ENCODE data around the gene PROCA1.
"Not testable (repeated sequence)": the region's sequence is repeated elsewhere in the genome, so short reads cannot be mapped to it uniquely, and the experiment has no call there.

PROCA1 gene

DNA sequence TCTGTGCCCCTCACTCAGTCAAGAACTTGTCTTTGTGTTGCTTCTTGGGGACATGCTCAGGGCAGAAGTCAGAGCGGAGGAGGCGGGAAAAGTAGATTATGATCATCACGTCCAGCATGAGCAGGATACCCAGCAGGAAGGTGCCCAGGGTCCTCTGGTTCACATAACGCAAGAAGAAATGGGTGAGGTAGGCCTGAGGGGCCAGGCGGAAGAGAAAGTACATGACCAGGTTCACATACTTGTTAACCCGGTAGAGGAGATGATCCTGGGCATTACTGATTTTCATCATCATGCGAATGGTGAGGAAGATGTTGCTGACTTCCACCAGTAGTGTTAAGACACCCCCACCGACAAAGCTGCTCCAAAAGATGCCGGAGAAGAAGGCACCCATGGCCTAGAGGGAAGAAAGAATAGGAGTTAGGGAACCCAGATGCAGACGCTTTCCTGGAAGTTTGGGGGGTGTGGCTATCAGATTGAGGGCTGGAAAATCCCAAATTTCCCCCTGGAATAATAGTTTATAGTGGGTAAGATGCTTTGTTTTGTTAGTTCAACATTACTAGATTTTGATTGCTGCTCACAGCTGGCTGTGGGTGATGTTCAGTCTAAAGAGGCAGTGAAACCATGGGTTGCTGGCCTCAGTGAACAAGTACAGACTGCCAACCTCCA, 12.9 kb upstream of the PROCA1 start:
- DNase-seq = no peak

DNA sequence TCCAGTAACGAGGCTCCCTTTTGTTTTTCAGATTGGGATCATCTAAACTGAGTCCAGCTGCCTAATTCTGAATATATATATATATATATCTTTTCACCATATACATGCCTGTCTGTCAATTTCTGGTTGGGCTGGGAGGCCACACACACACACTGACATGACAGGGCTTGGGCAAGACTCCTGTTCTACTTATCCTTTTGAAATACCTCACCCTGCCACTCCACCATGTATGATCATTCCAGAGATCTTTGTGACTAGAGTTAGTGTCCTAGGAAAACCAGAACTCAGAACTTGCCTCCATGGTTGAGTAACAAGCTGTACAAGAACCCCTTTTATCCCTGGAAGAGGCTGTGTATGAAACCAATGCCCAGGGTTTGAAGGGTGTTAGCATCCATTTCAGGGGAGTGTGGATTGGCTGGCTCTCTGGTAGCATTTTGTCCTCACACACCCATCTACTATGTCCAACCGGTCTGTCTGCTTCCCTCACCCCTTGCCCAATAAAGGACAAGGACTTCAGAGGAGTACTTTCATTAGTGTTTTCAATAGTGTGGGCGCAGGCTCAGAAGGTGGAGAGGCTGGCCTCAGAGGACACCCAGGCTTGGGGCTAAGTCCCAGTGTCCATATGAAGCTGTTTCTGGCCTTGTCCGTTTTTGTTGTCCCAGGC, 12.3 kb upstream of the PROCA1 start:
- not testable (repeated sequence) for DNase-seq

DNA sequence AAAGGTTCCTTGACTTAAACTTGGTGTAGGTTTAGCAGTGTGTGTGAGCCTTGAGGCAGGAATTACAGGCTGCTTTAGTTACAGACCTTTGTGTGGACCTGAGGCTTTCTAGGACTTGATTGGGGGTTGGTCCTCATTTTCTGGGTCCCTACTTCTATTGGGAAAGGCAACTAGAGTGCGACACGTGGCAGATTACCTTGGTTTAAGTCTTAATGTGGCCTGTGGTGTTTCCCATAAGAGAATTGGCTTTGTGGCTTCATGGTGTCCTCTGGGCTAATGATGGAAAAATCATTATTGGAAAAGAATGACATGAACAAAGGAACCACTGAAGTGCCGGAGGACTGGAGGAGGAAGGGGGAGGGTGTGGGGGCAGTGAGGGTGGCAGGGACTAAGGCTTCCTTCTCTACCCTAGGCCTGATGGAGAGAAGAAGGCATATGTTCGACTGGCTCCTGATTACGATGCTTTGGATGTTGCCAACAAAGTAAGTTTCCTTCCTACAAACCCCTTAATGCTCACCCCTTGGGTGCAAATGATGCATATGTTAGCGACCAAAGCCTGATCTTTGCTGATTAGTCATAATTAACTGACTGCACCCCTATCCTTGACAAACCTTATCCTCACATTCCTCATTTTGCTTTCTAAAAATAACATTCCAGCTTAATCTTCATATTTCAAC, 11.6 kb upstream of the PROCA1 start:
- no peak for DNase-seq

DNA sequence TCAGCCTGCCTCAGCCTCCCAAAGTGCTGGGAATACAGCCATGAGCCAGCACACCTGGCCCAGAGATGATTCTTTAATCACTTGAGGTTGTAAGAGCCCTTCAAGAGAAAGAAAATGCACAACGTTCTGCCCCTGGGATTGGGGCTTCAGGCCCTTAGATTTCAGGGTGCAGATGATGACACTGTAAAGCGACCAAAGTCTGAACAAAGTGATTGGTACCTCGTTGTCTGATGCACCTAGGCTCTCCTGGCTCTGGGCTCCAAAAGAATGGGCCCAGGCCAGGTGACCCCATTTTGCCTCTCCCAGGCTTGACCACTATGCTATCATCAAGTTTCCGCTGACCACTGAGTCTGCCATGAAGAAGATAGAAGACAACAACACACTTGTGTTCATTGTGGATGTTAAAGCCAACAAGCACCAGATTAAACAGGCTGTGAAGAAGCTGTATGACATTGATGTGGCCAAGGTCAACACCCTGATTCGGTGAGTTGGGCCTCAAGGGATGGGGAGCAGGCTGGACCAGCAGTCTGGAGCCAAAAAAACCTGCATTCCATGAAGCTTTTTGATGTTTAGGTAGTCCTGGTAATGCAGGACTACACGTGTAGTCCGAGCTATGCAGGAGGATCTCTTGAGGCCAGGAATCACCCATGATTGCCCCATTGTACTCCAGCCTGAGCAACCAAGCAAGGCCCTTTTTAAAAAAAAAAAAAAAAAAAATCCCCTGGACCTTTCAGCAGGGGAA, 10.9 kb upstream of the PROCA1 start:
- DNase-seq = no peak

DNA sequence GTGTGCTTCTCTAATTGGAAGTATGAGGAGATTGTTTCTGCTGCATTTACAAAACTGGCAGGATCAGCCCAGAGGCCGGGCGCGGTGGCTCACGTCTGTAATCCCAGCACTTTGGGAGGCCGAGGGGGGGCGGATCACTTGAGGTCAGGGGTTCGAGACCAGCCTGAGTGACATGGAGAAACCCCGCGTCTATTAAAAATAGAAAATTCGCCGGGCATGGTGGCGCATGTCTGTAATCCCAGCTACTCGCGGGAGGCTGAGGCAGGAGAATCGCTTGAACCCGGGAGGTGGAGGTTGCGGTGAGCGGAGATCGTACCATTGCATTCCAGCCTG, 9.3 kb upstream of the PROCA1 start:
- DNase-seq = not testable (repeated sequence)

DNA sequence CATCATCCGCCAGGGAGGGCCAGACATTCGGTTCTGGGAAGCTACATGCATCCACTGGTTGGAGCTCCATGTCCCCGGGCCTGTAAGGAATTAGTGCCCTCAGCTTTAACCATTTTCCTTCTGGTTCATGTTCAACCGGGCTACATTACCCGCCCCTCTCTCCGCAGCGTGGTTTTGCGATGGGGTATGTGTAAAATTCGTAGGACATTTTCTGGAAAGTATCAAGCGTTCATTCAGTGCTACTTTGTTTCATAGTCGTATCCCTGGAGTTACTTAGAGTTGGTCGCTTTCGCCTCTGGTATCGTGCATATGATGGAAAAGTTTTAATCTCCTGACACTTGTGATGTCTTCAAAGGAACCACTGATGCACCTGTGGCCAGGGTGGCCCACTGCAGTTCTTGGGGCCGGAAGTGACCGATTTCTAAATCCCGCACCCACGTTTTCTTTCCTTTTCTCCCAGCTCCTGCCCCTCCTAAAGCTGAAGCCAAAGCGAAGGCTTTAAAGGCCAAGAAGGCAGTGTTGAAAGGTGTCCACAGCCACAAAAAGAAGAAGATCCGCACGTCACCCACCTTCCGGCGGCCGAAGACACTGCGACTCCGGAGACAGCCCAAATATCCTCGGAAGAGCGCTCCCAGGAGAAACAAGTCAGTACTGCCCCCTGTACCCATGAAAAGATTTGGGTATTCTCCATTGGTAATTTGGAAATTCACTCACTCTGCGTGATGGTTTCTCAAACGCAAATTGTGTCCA, 8.7 kb upstream of the PROCA1 start:
- DNase-seq = no peak

DNA sequence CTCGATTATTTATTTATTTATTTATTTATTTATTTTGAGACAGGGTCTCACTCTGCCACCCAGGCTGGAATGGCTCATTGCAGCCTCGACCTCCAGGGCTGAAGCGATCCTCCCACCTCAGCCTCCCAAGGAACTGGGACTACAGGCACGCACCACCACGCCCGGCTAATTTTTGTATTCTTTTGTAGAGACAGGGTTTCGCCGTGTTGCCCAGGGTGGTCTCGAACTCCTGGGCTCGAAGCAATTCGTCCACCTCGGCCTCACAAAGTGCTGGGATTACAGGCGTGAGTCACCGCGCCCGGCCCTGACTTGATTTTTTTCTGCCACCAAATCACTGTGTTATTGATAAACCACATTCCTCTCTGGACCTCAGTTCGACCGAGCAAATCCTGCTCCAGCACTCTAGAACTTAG, 7.3 kb upstream of the PROCA1 start:
- no peak for DNase-seq

DNA sequence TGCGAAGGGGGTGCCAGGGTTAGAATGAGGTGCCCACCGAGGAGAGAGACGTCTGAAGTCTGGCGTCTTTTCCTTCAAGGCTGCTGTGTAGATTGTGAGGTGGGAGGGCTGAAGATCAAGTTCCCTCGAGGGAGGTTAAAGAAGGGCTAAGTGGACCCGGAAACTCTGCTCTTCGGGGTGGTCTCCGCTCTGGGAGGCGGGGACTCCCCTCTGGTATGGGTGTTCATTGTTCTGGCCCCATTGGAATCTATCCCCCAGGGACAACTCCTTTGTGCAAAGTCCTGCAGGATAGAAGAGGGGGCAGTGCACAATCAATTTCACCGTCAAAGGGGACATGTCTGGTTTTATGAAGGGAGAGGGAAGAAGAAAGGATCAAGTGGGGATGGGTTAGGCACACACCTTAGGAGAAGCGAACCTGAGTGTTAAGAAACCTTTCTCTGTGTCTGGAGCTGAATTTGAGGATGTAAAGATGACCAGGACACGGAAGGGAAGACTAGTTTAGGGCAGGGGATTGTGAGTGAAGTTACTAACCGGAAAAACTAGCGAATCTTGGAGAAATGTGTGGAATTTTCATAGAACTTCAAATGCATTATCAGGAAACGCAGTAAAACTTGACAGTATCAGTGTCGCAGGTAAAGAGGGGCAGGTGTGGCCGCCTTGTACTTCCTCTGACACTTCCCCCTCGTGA, 6.8 kb upstream of the PROCA1 start:
- DNase-seq = no peak

DNA sequence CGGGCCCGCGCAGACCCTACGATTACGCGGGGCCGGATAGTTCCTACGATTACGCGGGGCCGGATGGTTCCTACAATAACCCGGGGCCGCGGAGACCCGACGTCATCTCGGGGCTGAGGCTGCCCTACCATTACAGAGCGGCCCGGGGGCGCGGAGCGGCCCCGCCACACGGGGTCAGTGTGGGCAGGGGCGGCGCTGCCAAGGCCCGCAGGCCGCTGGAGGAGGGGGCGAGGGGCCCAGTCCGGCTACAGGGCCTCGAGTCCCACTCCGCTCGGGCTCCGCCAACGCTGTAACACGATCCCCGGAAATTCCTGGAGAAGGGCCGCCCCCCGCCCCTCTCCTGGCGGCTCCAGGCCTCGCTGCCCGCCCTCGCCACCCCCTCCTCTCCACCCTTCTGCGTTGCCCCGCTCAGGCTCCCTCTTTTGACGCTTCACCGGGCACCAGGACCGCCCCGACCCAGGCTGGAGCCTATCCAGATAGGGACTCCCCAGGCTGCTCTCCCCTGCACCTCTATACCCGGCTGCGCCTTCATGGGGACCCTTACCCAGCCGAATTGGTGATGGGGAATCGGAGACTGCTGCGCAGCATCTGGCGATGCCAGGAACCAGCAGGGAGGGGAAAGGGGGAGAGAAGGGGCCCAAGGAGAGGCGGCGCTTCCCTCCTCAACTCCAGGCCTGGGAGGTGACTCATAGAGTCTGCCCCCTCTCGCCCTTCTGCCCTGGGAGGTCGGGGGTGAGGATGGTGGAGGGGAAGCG, 6.1 kb upstream of the PROCA1 start, which contains the start of gene RAB34:
TSS of gene RAB34 (minus strand) at position 291 of the 755 bp plus-strand sequence. CDS start 602 bp downstream, outside the sequence.
- no peak for DNase-seq

DNA sequence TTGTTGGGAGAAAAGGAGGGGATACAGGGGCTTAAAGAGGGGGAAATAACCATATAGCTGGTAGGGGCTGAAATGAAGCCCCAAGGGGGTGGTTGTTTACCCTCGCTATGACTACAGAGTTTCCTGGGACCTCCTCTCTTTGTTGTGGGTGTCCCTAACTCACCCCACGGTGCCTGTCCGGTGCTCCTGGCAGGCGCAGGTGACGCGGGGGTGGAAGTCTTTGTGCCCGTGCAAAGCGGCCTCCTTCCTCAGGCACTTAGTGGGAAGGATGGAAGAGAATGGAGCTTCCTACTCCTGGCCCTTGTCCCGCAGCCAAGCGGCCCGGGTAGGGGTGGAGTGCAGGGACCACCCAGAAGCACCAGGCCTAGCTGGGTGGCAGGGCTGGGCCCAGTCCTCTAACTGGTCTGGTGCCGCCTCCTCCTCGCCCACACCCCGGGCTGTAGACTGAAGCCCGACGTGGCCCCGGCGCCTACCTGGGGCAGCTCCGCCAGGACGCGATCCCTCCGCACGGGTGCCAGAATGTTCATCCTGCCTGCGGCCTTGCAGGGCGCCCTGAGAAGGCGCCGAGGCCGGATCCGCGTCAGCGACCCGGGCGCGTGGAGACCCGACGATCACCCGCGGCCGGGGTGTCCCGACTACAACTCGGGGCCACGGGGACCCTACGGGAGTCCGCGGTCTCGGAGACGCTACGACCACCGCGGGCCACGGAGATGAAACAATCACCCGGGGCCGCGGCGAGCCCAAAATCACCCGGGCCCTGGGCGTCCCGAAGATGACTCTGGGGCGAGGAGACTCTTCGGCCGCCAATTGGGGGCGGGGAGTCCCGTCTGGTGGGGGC, 5.3 kb upstream of the PROCA1 start:
- DNase-seq = no peak

DNA sequence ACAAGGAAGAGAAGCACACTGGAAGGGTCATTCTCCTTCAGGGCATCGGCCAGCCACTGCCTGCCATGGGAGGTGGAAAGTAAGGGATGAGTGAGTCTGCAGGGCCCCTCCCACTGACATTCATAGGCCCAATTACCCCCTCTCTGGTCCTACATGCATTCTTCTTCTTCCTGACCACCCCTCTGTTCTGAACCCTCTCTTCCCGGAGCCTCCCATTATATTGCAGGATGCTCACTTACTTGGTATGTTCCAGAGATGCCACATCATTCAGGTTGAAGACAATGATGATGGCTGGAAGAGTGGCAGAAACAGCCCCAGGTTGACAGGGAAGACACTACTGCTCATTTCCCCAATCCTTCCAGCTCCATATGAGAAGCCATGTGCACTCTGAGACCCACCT, 3.5 kb upstream of the PROCA1 start:
- DNase-seq = no peak

DNA sequence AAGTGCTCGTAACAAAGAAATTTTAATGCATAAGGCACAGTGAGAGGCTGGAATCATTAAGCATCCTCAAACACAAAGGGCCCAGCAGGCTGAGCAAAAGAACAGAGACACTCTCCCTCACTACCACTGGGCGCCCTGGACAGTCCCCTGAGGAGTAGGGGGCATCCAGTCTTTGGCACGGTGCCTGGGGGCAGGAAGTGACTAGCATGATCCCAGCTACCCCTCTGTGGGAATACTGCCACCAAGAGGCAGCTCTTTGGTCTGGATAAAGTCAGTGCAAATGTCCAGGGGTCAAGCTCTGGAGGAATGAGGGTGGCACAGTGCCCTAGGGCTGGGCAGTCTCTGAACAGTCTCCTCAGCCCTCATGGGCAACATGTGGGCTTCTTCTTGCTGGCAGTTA, 2.6 kb upstream of the PROCA1 start:
- DNase-seq = no peak

DNA sequence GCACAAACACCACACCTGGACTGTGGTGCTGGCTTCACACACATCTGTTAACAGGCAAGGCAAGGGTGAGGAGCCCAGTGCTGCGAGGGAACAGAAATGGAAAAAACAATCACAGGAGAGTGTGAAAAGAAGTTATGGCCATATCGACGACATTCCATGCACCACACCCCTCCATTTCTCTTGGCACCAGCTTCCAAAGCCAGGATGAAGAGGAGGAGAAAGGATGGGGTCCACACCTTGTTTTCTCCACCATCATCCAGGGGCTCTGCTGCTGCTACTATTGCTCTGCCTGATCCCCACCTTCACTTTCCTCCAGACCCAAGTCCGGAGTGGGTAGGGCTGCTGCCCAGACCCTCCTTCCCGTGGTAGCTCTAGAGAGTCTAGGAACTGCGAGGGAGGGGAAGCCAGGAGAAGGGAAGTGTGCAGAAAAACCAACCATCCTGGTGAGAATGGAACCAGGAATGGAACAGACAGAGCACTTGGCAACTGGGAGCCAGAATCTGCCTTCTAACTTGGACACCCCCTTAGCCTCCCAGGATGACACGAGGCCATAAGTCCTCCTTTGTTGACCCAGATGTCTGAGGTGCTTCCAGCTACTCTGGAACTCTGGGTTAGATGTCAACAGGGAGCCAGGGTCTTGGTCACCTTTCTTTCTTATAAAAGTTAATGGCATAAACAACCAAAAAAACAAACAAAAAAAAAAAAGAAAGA, 1.2 kb upstream of the PROCA1 start:
- DNase-seq = no peak

DNA sequence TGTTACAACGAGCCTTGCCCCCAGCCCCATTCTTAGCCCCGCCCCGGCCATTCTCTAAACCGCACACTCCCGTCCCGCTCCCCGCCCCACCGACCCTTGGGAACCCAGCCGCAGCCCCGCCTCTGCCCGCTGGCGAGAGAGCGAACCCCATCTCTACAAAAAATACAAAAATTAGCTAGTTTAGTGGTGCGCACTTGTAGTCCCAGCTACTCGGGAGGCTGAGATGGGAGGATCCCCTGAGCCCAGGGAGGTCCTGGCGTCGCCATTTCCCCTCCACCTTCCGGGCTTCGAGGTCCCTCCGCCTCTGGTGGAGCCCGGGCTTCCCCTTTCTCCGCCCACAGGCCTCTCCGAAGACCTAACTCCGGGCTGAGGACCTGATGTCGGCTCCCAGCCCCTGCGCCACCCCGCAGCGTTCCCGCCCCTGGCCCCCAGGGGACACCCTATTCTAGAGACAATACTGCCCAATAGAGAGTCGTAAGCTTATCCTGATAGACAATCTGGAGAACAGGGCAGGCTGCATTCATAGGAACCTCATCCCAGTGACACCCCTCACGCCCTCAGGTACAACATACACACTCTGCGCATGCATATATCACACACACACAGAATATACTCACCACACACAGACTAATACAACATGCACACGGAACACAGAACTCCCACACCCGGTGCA, 480 bp upstream of the PROCA1 start:
- DNase-seq = peak; percentile 48

DNA sequence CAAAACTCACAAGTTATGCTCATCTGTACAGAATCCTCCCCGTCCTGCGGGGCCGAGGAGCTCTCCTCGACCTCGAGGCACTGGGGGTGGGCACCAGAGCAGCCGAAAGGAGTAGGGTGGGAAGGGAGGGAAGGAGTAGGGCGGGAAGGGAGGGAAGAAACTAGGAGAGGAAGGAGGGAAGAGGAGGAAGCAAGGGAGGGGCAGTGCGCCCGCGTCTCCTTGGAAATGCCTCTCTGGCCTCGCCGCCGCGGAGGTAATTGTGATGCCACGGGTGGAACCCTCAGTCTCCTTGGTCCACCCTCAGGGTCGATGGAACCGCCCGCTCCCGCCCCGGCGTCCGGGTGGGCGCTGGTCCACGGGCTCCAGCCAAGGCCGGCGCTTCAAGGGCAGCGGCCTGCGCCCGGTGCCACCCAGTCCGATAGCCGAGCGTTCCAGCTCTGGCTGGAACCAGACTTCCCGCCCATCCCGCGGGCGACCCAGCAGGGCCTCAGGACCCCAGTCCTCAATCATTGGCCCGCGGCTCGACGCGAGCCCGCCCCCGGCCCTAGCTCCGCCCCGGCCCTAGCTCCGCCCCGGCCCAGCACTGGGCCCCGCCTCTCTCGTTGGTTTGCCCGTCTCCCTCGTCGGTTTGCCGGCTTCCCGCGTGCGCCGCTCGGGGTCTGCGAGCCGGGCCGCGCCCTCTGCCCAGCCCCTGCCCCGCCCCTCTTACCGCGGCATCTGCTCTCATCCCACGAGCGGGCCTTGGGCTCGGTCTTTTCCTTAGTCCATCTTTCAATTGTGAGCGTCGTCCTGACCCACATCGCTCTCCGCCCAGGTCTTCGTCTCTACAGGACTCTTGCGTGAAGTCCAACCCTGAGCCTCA, 596 bp downstream of the PROCA1 start:
- peak; percentile 81 for DNase-seq

DNA sequence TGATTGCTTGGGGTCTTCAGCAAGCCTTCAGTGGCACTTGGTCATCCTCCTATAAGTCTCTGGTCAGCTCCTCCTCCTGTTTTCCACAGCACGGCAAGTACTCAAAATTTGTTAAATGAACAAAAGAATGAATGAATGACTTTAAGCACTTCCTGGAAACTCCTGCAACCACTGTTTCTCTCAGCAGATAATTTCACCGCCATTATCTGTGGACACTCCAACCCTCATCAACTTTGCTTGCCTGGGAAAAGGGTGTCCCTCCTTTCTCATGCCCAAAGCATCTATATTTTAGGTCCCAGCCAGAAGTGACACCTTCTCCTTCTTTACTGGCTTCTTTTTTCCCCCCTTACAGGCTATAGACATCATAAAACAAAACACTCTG, 4.4 kb downstream of the PROCA1 start:
- DNase-seq = no peak

DNA sequence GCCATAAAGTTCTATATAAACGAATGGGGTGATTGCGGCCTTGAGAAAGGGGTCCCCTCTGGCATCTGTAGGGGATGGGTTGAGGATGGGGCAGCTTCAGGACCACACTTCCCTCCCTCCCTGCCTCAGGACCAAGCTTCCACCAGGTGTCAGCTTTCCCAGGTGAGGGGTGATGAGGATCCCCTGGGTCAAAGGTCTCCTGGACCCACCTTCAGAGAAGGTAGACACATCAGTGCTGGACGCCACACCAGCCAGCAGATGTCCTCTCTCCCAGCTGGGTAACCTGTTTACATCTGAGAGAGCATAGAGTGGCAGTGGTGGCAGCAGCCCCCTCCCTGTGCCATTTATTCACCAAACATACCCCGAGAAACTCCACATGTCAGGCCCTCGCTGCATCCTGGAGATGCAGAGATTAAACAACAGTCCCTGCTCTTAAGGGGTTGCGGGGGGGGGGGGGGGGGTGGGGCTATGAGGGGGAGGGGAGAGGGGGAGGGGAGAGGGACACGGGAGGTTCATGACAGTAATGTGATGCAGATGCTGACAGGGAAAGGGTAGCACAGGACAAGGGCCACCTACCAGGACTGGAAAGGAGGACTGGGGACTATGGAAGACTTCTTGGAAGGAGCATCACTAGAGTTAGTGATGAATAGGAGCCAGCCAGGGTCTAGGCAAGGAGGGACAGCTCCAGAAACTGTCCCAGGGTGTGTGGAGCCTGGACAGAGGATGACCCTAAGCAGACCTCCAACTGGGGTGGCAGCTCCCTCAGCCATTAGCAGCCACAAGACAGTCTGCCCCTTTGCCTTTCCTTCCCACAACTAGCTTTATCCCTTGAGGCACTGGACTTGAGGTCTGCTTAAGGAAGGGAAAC, 5.0 kb downstream of the PROCA1 start:
- DNase-seq = no peak

All from activated gamma-delta T cell treated with Interleukin-2 at 50 U/mL for 16 hours (primary cell).